ENCODE results near the gene PCBP4. TPM values are rescaled to one million over a fixed set of nuclear protein-coding genes. Genes with fewer than 3 reads are reported as not detected.

Gene PCBP4
- total RNA-seq, 1 experiment from 2014 or later, result 28.7 TPM

DNA sequence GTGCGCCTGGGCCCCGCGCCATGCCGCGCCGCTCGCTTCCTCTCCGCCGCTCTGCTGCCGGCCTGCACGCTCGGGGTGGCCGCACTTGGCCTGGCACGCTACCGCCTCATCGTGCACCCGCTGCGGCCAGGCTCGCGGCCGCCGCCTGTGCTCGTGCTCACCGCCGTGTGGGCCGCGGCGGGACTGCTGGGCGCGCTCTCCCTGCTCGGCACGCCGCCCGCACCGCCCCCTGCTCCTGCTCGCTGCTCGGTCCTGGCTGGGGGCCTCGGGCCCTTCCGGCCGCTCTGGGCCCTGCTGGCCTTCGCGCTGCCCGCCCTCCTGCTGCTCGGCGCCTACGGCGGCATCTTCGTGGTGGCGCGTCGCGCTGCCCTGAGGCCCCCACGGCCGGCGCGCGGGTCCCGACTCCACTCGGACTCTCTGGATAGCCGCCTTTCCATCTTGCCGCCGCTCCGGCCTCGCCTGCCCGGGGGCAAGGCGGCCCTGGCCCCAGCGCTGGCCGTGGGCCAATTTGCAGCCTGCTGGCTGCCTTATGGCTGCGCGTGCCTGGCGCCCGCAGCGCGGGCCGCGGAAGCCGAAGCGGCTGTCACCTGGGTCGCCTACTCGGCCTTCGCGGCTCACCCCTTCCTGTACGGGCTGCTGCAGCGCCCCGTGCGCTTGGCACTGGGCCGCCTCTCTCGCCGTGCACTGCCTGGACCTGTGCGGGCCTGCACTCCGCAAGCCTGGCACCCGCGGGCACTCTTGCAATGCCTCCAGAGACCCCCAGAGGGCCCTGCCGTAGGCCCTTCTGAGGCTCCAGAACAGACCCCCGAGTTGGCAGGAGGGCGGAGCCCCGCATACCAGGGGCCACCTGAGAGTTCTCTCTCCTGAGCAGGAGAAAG is 11.1 kb downstream of the PCBP4 start (continued):
- TF ChIP-seq, protein P1, sequence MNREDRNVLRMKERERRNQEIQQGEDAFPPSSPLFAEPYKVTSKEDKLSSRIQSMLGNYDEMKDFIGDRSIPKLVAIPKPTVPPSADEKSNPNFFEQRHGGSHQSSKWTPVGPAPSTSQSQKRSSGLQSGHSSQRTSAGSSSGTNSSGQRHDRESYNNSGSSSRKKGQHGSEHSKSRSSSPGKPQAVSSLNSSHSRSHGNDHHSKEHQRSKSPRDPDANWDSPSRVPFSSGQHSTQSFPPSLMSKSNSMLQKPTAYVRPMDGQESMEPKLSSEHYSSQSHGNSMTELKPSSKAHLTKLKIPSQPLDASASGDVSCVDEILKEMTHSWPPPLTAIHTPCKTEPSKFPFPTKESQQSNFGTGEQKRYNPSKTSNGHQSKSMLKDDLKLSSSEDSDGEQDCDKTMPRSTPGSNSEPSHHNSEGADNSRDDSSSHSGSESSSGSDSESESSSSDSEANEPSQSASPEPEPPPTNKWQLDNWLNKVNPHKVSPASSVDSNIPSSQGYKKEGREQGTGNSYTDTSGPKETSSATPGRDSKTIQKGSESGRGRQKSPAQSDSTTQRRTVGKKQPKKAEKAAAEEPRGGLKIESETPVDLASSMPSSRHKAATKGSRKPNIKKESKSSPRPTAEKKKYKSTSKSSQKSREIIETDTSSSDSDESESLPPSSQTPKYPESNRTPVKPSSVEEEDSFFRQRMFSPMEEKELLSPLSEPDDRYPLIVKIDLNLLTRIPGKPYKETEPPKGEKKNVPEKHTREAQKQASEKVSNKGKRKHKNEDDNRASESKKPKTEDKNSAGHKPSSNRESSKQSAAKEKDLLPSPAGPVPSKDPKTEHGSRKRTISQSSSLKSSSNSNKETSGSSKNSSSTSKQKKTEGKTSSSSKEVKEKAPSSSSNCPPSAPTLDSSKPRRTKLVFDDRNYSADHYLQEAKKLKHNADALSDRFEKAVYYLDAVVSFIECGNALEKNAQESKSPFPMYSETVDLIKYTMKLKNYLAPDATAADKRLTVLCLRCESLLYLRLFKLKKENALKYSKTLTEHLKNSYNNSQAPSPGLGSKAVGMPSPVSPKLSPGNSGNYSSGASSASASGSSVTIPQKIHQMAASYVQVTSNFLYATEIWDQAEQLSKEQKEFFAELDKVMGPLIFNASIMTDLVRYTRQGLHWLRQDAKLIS (CRISPR knock-in tag; IDR thresholded peaks at IDR 0.05; ENCODE audit: borderline replicate concordance), result no peak
- TF ChIP-seq KAT7 (CRISPR knock-in tag; IDR thresholded peaks at IDR 0.05; ENCODE audit: borderline replicate concordance) (no peak), TEAD4 (CRISPR knock-in tag; IDR thresholded peaks at IDR 0.05) (peak; percentile 73; the same call in 1 of the 2 replicates), NFATC4 (CRISPR knock-in tag; IDR thresholded peaks at IDR 0.05) (no peak), RORB (CRISPR knock-in tag; IDR thresholded peaks at IDR 0.05) (no peak), ZNF425 (CRISPR knock-in tag; conservative IDR thresholded peaks at IDR 0.05) (no peak), ELF4 (CRISPR knock-in tag; IDR thresholded peaks at IDR 0.05; ENCODE audit: low read depth) (peak; percentile 67; the same call in 1 of the 2 replicates), CREM (CRISPR knock-in tag; IDR thresholded peaks at IDR 0.05) (peak; percentile 94), NR1H2 (CRISPR knock-in tag; IDR thresholded peaks at IDR 0.05) (no peak), SP1 (CRISPR knock-in tag; conservative IDR thresholded peaks at IDR 0.05) (no peak; the same call in none of the 2 replicates), ZBTB43 (CRISPR knock-in tag; IDR thresholded peaks at IDR 0.05) (no peak), ZSCAN18 (CRISPR knock-in tag; IDR thresholded peaks at IDR 0.05) (no peak), CDX4 (CRISPR knock-in tag; IDR thresholded peaks at IDR 0.05; ENCODE audit: borderline replicate concordance) (no peak; the same call in 1 of the 2 replicates), ZNF263 (CRISPR knock-in tag; IDR thresholded peaks at IDR 0.05; ENCODE audit: low read depth) (peak; percentile 68; the same call in 1 of the 2 replicates), ZNF317 (CRISPR knock-in tag; IDR thresholded peaks at IDR 0.05; ENCODE audit: borderline replicate concordance, low read depth) (0 out of 2 replicates have a peak, but pooled peaks have one; percentile 37), EMX1 (CRISPR knock-in tag; IDR thresholded peaks at IDR 0.05) (no peak), ZNF396 (CRISPR knock-in tag; IDR thresholded peaks at IDR 0.05; ENCODE audit: borderline replicate concordance) (no peak), ZMAT4 (CRISPR knock-in tag; IDR thresholded peaks at IDR 0.05) (no peak), CBFB (CRISPR knock-in tag; IDR thresholded peaks at IDR 0.05; ENCODE audit: low read depth) (peak; percentile 98; the same call in 1 of the 2 replicates), FOXP1 (CRISPR knock-in tag; IDR thresholded peaks at IDR 0.05; ENCODE audit: borderline replicate concordance) (peak; percentile 99)
- TF ChIP-seq, protein P2, sequence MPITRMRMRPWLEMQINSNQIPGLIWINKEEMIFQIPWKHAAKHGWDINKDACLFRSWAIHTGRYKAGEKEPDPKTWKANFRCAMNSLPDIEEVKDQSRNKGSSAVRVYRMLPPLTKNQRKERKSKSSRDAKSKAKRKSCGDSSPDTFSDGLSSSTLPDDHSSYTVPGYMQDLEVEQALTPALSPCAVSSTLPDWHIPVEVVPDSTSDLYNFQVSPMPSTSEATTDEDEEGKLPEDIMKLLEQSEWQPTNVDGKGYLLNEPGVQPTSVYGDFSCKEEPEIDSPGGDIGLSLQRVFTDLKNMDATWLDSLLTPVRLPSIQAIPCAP (CRISPR knock-in tag; IDR thresholded peaks at IDR 0.05), result no peak
- TF ChIP-seq, protein P3, sequence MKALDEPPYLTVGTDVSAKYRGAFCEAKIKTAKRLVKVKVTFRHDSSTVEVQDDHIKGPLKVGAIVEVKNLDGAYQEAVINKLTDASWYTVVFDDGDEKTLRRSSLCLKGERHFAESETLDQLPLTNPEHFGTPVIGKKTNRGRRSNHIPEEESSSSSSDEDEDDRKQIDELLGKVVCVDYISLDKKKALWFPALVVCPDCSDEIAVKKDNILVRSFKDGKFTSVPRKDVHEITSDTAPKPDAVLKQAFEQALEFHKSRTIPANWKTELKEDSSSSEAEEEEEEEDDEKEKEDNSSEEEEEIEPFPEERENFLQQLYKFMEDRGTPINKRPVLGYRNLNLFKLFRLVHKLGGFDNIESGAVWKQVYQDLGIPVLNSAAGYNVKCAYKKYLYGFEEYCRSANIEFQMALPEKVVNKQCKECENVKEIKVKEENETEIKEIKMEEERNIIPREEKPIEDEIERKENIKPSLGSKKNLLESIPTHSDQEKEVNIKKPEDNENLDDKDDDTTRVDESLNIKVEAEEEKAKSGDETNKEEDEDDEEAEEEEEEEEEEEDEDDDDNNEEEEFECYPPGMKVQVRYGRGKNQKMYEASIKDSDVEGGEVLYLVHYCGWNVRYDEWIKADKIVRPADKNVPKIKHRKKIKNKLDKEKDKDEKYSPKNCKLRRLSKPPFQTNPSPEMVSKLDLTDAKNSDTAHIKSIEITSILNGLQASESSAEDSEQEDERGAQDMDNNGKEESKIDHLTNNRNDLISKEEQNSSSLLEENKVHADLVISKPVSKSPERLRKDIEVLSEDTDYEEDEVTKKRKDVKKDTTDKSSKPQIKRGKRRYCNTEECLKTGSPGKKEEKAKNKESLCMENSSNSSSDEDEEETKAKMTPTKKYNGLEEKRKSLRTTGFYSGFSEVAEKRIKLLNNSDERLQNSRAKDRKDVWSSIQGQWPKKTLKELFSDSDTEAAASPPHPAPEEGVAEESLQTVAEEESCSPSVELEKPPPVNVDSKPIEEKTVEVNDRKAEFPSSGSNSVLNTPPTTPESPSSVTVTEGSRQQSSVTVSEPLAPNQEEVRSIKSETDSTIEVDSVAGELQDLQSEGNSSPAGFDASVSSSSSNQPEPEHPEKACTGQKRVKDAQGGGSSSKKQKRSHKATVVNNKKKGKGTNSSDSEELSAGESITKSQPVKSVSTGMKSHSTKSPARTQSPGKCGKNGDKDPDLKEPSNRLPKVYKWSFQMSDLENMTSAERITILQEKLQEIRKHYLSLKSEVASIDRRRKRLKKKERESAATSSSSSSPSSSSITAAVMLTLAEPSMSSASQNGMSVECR (CRISPR knock-in tag; IDR thresholded peaks at IDR 0.05; ENCODE audit: borderline replicate concordance), result peak; percentile 96
